ENCODE data around the gene AFF3. TPM values are rescaled to one million over a fixed set of nuclear protein-coding genes. Genes with fewer than 3 reads are reported as not detected.

The AFF3 gene
- total RNA-seq, 1 donor from 2014 or later = 12.2 TPM

DNA sequence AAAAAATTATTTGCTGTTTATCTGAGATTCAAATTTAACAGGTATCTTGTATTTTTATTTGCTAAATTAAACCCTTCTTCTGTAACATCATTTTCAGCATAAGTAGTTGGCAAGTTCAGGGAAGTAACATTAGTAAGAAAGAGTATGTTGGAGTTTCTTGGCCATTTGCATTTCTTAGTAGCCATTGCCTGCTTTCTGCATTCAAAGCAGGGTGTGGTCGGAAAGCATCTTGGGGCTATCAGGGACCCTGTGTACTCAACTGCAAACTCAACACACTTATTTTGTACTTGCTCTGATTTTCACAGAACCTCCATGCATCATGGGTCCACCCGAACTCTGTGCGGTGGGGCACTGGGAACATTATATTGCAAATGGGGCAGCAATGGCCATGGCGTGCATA is 622.2 kb downstream of the AFF3 start:
- Mint-ChIP-seq H3K27ac (ENCODE audit: unreplicated experiment) (no peak overlapping the region), H3K9me3 (ENCODE audit: unreplicated experiment) (no peaks in the 10 kb centered on the region), H3K27me3 (ENCODE audit: unreplicated experiment) (peaks cover 6% of the 10 kb centered on the region), H3K4me1 (ENCODE audit: unreplicated experiment) (no peaks in the 10 kb centered on the region), H3K36me3 (ENCODE audit: low read depth, unreplicated experiment) (no peaks in the 10 kb centered on the region), H3K4me3 (ENCODE audit: unreplicated experiment) (no peak overlapping the region)
- TF ChIP-seq, protein P1, sequence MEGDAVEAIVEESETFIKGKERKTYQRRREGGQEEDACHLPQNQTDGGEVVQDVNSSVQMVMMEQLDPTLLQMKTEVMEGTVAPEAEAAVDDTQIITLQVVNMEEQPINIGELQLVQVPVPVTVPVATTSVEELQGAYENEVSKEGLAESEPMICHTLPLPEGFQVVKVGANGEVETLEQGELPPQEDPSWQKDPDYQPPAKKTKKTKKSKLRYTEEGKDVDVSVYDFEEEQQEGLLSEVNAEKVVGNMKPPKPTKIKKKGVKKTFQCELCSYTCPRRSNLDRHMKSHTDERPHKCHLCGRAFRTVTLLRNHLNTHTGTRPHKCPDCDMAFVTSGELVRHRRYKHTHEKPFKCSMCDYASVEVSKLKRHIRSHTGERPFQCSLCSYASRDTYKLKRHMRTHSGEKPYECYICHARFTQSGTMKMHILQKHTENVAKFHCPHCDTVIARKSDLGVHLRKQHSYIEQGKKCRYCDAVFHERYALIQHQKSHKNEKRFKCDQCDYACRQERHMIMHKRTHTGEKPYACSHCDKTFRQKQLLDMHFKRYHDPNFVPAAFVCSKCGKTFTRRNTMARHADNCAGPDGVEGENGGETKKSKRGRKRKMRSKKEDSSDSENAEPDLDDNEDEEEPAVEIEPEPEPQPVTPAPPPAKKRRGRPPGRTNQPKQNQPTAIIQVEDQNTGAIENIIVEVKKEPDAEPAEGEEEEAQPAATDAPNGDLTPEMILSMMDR (IDR thresholded peaks at IDR 0.05; ENCODE audit: unreplicated experiment) = no peak
- no peak for DNase-seq (ENCODE audit: low spot score)

DNA sequence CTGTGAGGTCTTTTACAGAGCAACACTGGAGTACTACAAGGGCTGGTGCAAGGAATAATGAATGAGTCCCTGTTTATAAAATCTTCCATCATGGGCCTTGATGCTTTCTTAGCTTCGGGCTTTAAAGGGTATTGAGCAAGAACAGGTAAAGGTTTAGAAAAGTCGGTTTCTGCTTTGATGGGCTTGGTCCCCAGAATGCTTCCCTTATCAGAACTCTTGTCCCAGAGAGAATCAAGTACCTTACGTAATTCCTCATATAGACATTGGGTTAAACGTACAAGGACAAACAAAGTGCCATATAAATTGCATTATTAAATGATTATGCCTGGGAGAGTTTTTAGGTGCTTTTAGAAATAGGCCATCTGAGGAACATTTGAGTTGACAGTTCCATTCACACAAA is 628.0 kb downstream of the AFF3 start:
- TF ChIP-seq, protein P1 (IDR thresholded peaks at IDR 0.05; ENCODE audit: unreplicated experiment) = no peak
- H3K4me1 Mint-ChIP-seq (ENCODE audit: unreplicated experiment) = no peaks in the 10 kb centered on the region
- no peak overlapping the region for H3K4me3 Mint-ChIP-seq (ENCODE audit: unreplicated experiment)
- peaks cover 6% of the 10 kb centered on the region for H3K27me3 Mint-ChIP-seq (ENCODE audit: unreplicated experiment)
- H3K9me3 Mint-ChIP-seq (ENCODE audit: unreplicated experiment) = no peaks in the 10 kb centered on the region
- no peaks in the 10 kb centered on the region for H3K36me3 Mint-ChIP-seq (ENCODE audit: low read depth, unreplicated experiment)
- no peak overlapping the region for H3K27ac Mint-ChIP-seq (ENCODE audit: unreplicated experiment)
- DNase-seq (ENCODE audit: low spot score) = no peak

- no peak for DNase-seq (ENCODE audit: low spot score)
Observed at GRCh38 chr2:99512181-99512591, 630.2 kb downstream of the AFF3 start.

GRCh38 chr2:99509387-99509786 is 633.0 kb downstream of the AFF3 start:
- TF ChIP-seq, protein P1 (IDR thresholded peaks at IDR 0.05; ENCODE audit: unreplicated experiment) = no peak
- H3K27ac Mint-ChIP-seq (ENCODE audit: unreplicated experiment) = no peak overlapping the region

More at GRCh38 chr2:99512181-99512591, 630.2 kb downstream of the AFF3 start:
- Mint-ChIP-seq H3K36me3 (ENCODE audit: low read depth, unreplicated experiment) (no peaks in the 10 kb centered on the region), H3K4me3 (ENCODE audit: unreplicated experiment) (no peak overlapping the region), H3K27me3 (ENCODE audit: unreplicated experiment) (peaks cover 2% of the 10 kb centered on the region), H3K9me3 (ENCODE audit: unreplicated experiment) (no peaks in the 10 kb centered on the region), H3K27ac (ENCODE audit: unreplicated experiment) (no peak overlapping the region), H3K4me1 (ENCODE audit: unreplicated experiment) (no peaks in the 10 kb centered on the region)
- TF ChIP-seq, protein P1 (IDR thresholded peaks at IDR 0.05; ENCODE audit: unreplicated experiment) = no peak

DNA sequence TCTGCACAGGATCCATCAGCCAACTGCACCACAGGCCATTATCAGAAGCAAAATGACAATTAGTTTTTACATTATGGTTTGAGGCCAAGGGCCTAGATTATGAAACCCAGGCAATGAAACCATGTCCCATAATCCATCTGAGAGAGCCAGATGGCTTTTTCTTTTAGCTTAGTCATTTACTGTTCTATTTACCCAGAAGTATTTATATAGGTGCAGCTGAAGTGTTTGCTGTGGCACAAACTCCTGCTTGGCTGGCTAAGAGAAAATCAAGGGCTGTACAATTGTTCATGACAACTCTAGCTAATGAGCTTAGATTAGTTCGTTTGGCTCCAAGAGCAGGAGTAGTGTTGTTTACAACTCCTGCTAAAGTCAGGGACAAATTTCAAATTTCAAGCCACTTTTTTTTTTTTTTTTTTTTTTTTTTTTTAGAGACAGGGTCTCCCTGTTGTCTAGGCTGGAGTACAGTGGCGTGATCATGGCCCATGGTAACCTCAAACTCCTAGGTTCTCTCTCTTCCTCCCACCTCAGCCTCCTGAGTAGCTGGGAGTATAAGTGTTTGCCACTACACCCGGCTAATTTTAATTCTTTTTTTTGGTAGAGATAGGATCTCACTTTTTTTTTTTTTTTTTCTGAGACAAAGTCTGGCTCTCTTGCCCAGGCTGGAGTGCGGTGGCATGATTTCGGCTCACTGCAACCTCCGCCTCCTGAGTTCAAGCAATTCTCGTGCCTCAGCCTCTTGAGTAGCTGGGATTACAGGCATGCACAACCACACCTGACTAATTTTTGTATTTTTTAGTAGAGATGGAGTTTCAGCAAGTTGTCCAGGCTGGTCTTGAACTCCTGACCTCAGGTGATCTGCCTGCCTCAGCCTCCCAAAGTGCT is 634.2 kb downstream of the AFF3 start:
- Mint-ChIP-seq H3K36me3 (ENCODE audit: low read depth, unreplicated experiment) (no peaks in the 10 kb centered on the region), H3K4me3 (ENCODE audit: unreplicated experiment) (no peak overlapping the region), H3K9me3 (ENCODE audit: unreplicated experiment) (no peaks in the 10 kb centered on the region), H3K27ac (ENCODE audit: unreplicated experiment) (no peak overlapping the region), H3K27me3 (ENCODE audit: unreplicated experiment) (no peaks in the 10 kb centered on the region), H3K4me1 (ENCODE audit: unreplicated experiment) (no peaks in the 10 kb centered on the region)
- TF ChIP-seq, protein P1 (IDR thresholded peaks at IDR 0.05; ENCODE audit: unreplicated experiment) = no peak
- DNase-seq (ENCODE audit: low spot score) = no peak

More at GRCh38 chr2:99509387-99509786, 633.0 kb downstream of the AFF3 start:
- Mint-ChIP-seq H3K27me3 (ENCODE audit: unreplicated experiment) (no peaks in the 10 kb centered on the region), H3K4me3 (ENCODE audit: unreplicated experiment) (no peak overlapping the region), H3K4me1 (ENCODE audit: unreplicated experiment) (no peaks in the 10 kb centered on the region), H3K36me3 (ENCODE audit: low read depth, unreplicated experiment) (no peaks in the 10 kb centered on the region), H3K9me3 (ENCODE audit: unreplicated experiment) (no peaks in the 10 kb centered on the region)
- no peak for DNase-seq (ENCODE audit: low spot score)
